ENCODE results near the gene ATP6V1B1.
A peak's percentile ranks its signal among the peaks of the same experiment; 100 is the strongest.

- TF ChIP-seq CTCF (conservative IDR thresholded peaks at IDR 0.05; ENCODE audit: low read depth, low read length), result peak; percentile 41; the same call in 1 of the 2 replicates
- TF ChIP-seq EZH2 (IDR thresholded peaks at IDR 0.05; ENCODE audit: borderline replicate concordance, low read depth, low read length, poor library complexity, severe bottlenecking), result no peak
Observed at GRCh38 chr2:70977605-70978205, 42.0 kb downstream of the ATP6V1B1 start.

All from A673 (cell line).